ENCODE data around the gene OSBPL3.

The OSBPL3 gene

GRCh38 chr7:24946467-24946866 lies 33.5 kb downstream of the OSBPL3 start:
- Histone ChIP-seq H3K9ac (ENCODE audit: low read length) (no peak overlapping the region), H3K4me1 (ENCODE audit: control insufficient read depth, insufficient read depth, low read length) (peaks cover 20% of the 10 kb centered on the region), H3K9me3 (ENCODE audit: control insufficient read depth, low read length) (no peaks in the 10 kb centered on the region), H3K27me3 (ENCODE audit: control insufficient read depth, insufficient read depth, low read length) (no peaks in the 10 kb centered on the region), H3K36me3 (ENCODE audit: control insufficient read depth, insufficient read depth, low read length) (no peaks in the 10 kb centered on the region), H3K4me3 (ENCODE audit: low read length) (no peak overlapping the region)

DNA sequence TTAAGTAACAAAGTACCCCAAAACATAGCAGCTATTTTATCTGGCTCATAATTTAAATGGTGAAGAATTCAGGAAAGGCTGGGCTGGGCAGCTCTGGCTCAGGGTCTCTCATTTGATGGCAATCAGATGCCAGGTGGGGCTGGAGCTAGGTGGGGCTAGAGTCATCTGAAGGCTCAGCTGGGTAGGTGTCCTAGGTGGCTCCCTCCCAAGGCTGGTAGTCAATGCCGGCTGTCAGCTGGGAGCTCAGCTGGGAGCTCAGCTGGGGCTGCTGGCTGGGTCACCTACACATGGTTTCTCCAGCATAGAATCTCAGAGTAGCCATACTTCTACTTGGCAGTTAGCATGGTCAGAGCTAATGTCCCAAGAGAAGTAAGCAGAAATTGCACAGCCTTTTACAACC lies 34.1 kb downstream of the OSBPL3 start:
- no peak overlapping the region for H3K4me3 ChIP-seq (ENCODE audit: low read length)
- H3K9me3 ChIP-seq (ENCODE audit: control insufficient read depth, low read length): no peaks in the 10 kb centered on the region
- H3K36me3 ChIP-seq (ENCODE audit: control insufficient read depth, insufficient read depth, low read length): no peaks in the 10 kb centered on the region
- no peaks in the 10 kb centered on the region for H3K27me3 ChIP-seq (ENCODE audit: control insufficient read depth, insufficient read depth, low read length)
- peaks cover 20% of the 10 kb centered on the region for H3K4me1 ChIP-seq (ENCODE audit: control insufficient read depth, insufficient read depth, low read length)
- H3K9ac ChIP-seq (ENCODE audit: low read length): no peak overlapping the region

DNA sequence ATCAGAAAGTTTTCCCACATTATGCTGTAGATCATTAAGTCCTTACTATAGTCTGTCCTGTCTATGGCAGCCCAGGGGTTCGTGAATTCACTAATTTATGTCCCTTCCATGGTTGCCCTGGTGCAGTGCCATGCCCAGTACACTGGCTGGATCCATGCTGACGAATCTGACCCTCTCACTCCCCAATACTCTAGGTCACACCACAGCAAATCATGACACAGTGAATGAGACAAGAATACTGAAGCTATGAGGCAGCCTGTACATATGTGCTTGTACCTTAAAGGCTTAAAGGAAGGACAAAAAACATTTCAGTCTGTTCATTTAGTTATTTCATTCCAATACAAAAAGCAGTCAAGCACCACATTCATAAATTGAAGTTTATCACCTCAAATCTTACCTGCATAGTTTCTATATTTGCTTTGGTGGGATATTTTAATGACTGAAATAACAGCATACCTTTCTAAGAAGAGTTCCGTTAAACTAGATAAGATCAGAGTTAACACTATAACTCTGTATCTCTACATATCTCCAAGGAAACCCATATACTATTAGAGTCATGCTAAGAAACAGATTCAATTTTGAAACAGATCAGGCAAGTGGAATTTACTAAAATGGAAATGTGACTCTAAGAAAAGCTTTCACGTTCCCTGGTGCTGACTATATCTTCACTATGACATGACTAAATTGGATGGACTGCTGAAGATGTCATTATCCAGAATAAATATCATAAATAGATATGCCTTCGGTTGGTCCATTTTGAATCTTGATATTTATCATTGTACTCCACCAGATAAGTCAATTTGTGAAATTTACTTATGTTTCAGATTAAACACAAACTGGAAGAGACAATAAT lies 36.7 kb downstream of the OSBPL3 start:
- H3K9me3 ChIP-seq (ENCODE audit: control insufficient read depth, low read length): no peaks in the 10 kb centered on the region
- H3K27me3 ChIP-seq (ENCODE audit: control insufficient read depth, insufficient read depth, low read length): no peaks in the 10 kb centered on the region
- H3K4me3 ChIP-seq (ENCODE audit: low read length): no peak overlapping the region
- no peaks in the 10 kb centered on the region for H3K36me3 ChIP-seq (ENCODE audit: control insufficient read depth, insufficient read depth, low read length)
- H3K4me1 ChIP-seq (ENCODE audit: control insufficient read depth, insufficient read depth, low read length): peaks cover 16% of the 10 kb centered on the region
- H3K9ac ChIP-seq (ENCODE audit: low read length): no peak overlapping the region

- Histone ChIP-seq H3K36me3 (ENCODE audit: control insufficient read depth, insufficient read depth, low read length) (no peaks in the 10 kb centered on the region), H3K4me3 (ENCODE audit: low read length) (no peak overlapping the region), H3K9me3 (ENCODE audit: control insufficient read depth, low read length) (no peaks in the 10 kb centered on the region), H3K4me1 (ENCODE audit: control insufficient read depth, insufficient read depth, low read length) (peaks cover 21% of the 10 kb centered on the region), H3K9ac (ENCODE audit: low read length) (no peak overlapping the region), H3K27me3 (ENCODE audit: control insufficient read depth, insufficient read depth, low read length) (no peaks in the 10 kb centered on the region)
Measured at GRCh38 chr7:24942226-24942625, 37.8 kb downstream of the OSBPL3 start.

GRCh38 chr7:24939416-24939815 lies 40.6 kb downstream of the OSBPL3 start:
- no peaks in the 10 kb centered on the region for H3K36me3 ChIP-seq (ENCODE audit: control insufficient read depth, insufficient read depth, low read length)
- H3K9ac ChIP-seq (ENCODE audit: low read length): no peak overlapping the region
- H3K9me3 ChIP-seq (ENCODE audit: control insufficient read depth, low read length): no peaks in the 10 kb centered on the region
- no peaks in the 10 kb centered on the region for H3K27me3 ChIP-seq (ENCODE audit: control insufficient read depth, insufficient read depth, low read length)
- no peak overlapping the region for H3K4me3 ChIP-seq (ENCODE audit: low read length)
- H3K4me1 ChIP-seq (ENCODE audit: control insufficient read depth, insufficient read depth, low read length): peaks cover 8% of the 10 kb centered on the region

DNA sequence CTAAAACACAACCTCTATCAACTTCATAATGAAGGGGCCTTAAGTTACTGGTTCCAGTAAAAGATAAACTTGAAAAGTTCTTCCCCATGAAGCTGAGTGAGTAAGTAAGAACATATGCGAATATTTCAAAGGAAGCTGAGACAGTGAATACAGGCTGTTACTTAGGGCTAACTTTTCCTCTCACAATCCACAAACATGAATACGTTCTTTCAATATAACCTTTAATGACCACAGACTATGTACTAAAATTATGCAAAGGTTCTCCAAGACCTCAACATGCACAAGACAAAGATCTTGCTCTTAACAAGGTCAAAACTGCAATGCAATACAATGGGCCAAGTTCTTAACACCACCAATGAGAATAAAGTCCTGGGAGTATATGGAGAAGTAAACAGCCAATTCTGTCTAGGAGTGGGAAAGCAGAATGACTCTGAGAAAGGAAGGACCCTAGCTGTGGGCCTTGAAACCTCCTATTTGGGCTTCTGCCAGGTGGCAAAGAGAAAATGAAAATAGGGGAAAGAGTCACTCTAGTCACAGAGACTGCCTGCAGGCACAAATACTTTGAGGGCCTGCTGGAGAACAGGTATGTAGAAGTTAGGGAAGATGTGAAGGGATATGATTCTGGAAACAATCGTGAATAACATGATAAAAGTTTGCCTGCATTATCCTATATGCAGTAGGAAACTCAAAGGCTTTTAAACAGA lies 43.7 kb downstream of the OSBPL3 start:
- no peaks in the 10 kb centered on the region for H3K36me3 ChIP-seq (ENCODE audit: control insufficient read depth, insufficient read depth, low read length)
- H3K27me3 ChIP-seq (ENCODE audit: control insufficient read depth, insufficient read depth, low read length): no peaks in the 10 kb centered on the region
- H3K4me3 ChIP-seq (ENCODE audit: low read length): no peak overlapping the region
- H3K9ac ChIP-seq (ENCODE audit: low read length): no peak overlapping the region
- peaks cover 8% of the 10 kb centered on the region for H3K4me1 ChIP-seq (ENCODE audit: control insufficient read depth, insufficient read depth, low read length)
- H3K9me3 ChIP-seq (ENCODE audit: control insufficient read depth, low read length): no peaks in the 10 kb centered on the region

GRCh38 chr7:24933298-24933697 lies 46.7 kb downstream of the OSBPL3 start:
- no peaks in the 10 kb centered on the region for H3K36me3 ChIP-seq (ENCODE audit: control insufficient read depth, insufficient read depth, low read length)
- H3K9ac ChIP-seq (ENCODE audit: low read length): no peak overlapping the region
- H3K9me3 ChIP-seq (ENCODE audit: control insufficient read depth, low read length): no peaks in the 10 kb centered on the region
- H3K4me3 ChIP-seq (ENCODE audit: low read length): no peak overlapping the region
- H3K4me1 ChIP-seq (ENCODE audit: control insufficient read depth, insufficient read depth, low read length): peaks cover 5% of the 10 kb centered on the region
- no peaks in the 10 kb centered on the region for H3K27me3 ChIP-seq (ENCODE audit: control insufficient read depth, insufficient read depth, low read length)

DNA sequence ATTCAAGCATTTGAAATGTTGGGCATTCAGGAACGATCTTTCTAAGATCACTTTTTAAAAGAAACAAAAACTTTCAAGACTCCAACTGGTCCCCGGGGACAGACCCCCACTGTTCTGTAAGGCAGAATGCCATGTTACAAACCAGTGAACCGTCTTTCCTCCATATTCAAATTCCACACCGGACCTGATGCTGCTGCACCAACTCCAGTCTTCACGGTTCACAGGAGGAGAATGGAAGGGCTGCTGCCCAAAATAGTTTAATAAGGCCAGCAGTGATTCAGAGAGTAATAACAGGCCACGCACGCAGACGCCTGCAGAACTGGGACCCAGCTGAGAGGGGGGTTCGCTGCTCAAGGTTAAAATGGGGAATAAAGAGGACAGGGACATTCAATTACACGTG lies 47.2 kb downstream of the OSBPL3 start:
- Histone ChIP-seq H3K9ac (ENCODE audit: low read length) (no peak overlapping the region), H3K27me3 (ENCODE audit: control insufficient read depth, insufficient read depth, low read length) (no peaks in the 10 kb centered on the region), H3K36me3 (ENCODE audit: control insufficient read depth, insufficient read depth, low read length) (no peaks in the 10 kb centered on the region), H3K4me1 (ENCODE audit: control insufficient read depth, insufficient read depth, low read length) (peaks cover under 1% of the 10 kb centered on the region), H3K9me3 (ENCODE audit: control insufficient read depth, low read length) (no peaks in the 10 kb centered on the region), H3K4me3 (ENCODE audit: low read length) (no peak overlapping the region)

GRCh38 chr7:24932389-24932788 lies 47.6 kb downstream of the OSBPL3 start:
- no peaks in the 10 kb centered on the region for H3K27me3 ChIP-seq (ENCODE audit: control insufficient read depth, insufficient read depth, low read length)
- H3K9me3 ChIP-seq (ENCODE audit: control insufficient read depth, low read length): no peaks in the 10 kb centered on the region
- H3K4me1 ChIP-seq (ENCODE audit: control insufficient read depth, insufficient read depth, low read length): no peaks in the 10 kb centered on the region
- H3K9ac ChIP-seq (ENCODE audit: low read length): no peak overlapping the region
- H3K4me3 ChIP-seq (ENCODE audit: low read length): no peak overlapping the region
- H3K36me3 ChIP-seq (ENCODE audit: control insufficient read depth, insufficient read depth, low read length): no peaks in the 10 kb centered on the region

GRCh38 chr7:24931844-24932243 lies 48.1 kb downstream of the OSBPL3 start:
- H3K9ac ChIP-seq (ENCODE audit: low read length): no peak overlapping the region
- H3K9me3 ChIP-seq (ENCODE audit: control insufficient read depth, low read length): no peaks in the 10 kb centered on the region
- no peaks in the 10 kb centered on the region for H3K4me1 ChIP-seq (ENCODE audit: control insufficient read depth, insufficient read depth, low read length)
- H3K27me3 ChIP-seq (ENCODE audit: control insufficient read depth, insufficient read depth, low read length): no peaks in the 10 kb centered on the region
- no peak overlapping the region for H3K4me3 ChIP-seq (ENCODE audit: low read length)
- no peaks in the 10 kb centered on the region for H3K36me3 ChIP-seq (ENCODE audit: control insufficient read depth, insufficient read depth, low read length)

- H3K27me3 ChIP-seq (ENCODE audit: control insufficient read depth, insufficient read depth, low read length): no peaks in the 10 kb centered on the region
- H3K9me3 ChIP-seq (ENCODE audit: control insufficient read depth, low read length): no peaks in the 10 kb centered on the region
- H3K9ac ChIP-seq (ENCODE audit: low read length): no peak overlapping the region
- no peak overlapping the region for H3K4me3 ChIP-seq (ENCODE audit: low read length)
- no peaks in the 10 kb centered on the region for H3K36me3 ChIP-seq (ENCODE audit: control insufficient read depth, insufficient read depth, low read length)
- no peaks in the 10 kb centered on the region for H3K4me1 ChIP-seq (ENCODE audit: control insufficient read depth, insufficient read depth, low read length)
Measured at GRCh38 chr7:24930856-24931255, 49.1 kb downstream of the OSBPL3 start.

GRCh38 chr7:24926623-24927524 lies 53.1 kb downstream of the OSBPL3 start:
- Histone ChIP-seq H3K4me1 (ENCODE audit: control insufficient read depth, insufficient read depth, low read length) (peaks cover 15% of the 10 kb centered on the region), H3K9ac (ENCODE audit: low read length) (no peak overlapping the region), H3K4me3 (ENCODE audit: low read length) (no peak overlapping the region), H3K9me3 (ENCODE audit: control insufficient read depth, low read length) (no peaks in the 10 kb centered on the region), H3K27me3 (ENCODE audit: control insufficient read depth, insufficient read depth, low read length) (no peaks in the 10 kb centered on the region), H3K36me3 (ENCODE audit: control insufficient read depth, insufficient read depth, low read length) (no peaks in the 10 kb centered on the region)

Data from mucosa of stomach (tissue), 1 donor.